ENCODE measurements around the gene KCNF1. TPM values are rescaled to one million over a fixed set of nuclear protein-coding genes. Genes with fewer than 3 reads are reported as not detected.

The KCNF1 gene
- total and polyA plus RNA-seq, 4 donors: 0.06 to 0.83 (median 0.26) TPM

GRCh38 chr2:10912796-10913455, 1.2 kb downstream of the KCNF1 start:
- Histone ChIP-seq H3K9ac (ENCODE audit: insufficient read depth in 1 of 2, low read length in 2 of 2) (no peak overlapping the region), H3K4me3 (no peak overlapping the region), H3K27me3 (ENCODE audit: control insufficient read depth in 3 of 3, insufficient read depth in 3 of 3, low read length in 2 of 3) (peaks cover 9 to 25% (median 19%) of the 10 kb centered on the region in 3 donors), H3K27ac (ENCODE audit: low read depth in 1 of 2, low read length in 1 of 2) (no peak overlapping the region), H3K4me1 (ENCODE audit: control insufficient read depth in 5 of 5, insufficient read depth in 5 of 5, low read length in 5 of 5) (peaks cover 0 to 11% (median 2%) of the 10 kb centered on the region in 5 donors), H3K9me3 (ENCODE audit: control insufficient read depth in 4 of 4, insufficient read depth in 3 of 4, low read length in 3 of 4) (peaks cover 0 to 6% (median 0%) of the 10 kb centered on the region in 4 donors), H3K36me3 (ENCODE audit: control insufficient read depth in 4 of 4, insufficient read depth in 4 of 4, low read length in 4 of 4) (no peaks in the 10 kb centered on the region)
- 81 to 89% methylated on average over 58 of the region's 58 CpGs for WGBS, 2 donors
- DNase-seq: no peak
- TF ChIP-seq, protein P1, sequence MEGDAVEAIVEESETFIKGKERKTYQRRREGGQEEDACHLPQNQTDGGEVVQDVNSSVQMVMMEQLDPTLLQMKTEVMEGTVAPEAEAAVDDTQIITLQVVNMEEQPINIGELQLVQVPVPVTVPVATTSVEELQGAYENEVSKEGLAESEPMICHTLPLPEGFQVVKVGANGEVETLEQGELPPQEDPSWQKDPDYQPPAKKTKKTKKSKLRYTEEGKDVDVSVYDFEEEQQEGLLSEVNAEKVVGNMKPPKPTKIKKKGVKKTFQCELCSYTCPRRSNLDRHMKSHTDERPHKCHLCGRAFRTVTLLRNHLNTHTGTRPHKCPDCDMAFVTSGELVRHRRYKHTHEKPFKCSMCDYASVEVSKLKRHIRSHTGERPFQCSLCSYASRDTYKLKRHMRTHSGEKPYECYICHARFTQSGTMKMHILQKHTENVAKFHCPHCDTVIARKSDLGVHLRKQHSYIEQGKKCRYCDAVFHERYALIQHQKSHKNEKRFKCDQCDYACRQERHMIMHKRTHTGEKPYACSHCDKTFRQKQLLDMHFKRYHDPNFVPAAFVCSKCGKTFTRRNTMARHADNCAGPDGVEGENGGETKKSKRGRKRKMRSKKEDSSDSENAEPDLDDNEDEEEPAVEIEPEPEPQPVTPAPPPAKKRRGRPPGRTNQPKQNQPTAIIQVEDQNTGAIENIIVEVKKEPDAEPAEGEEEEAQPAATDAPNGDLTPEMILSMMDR (IDR thresholded peaks at IDR 0.05; ENCODE audit: control extremely low read depth, extremely low read depth): no peak
- no peak for ATAC-seq (ENCODE audit: insufficient read depth, low FRiP score)

DNA sequence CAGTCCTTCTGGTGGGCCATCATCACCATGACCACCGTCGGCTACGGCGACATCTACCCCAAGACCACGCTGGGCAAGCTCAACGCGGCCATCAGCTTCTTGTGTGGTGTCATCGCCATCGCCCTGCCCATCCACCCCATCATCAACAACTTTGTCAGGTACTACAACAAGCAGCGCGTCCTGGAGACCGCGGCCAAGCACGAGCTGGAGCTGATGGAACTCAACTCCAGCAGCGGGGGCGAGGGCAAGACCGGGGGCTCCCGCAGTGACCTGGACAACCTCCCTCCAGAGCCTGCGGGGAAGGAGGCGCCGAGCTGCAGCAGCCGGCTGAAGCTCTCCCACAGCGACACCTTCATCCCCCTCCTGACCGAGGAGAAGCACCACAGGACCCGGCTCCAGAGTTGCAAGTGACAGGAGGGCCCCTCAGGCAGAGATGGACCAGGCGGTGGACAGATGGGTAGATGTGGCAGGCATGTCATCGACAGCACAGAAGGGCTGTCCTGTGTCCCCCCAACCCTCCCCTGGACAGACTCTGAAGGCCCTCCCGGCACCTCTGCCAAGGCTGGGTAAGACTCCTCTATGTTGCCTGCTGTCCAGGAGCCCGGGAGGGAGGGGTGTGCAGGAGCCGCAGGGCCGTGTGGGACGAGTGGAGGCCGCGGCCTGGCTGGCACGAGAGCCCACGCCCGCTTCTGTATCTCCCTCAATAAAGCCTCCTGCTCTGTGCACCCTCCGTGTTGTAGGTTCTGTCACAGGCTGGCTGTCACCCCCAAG, 2.0 kb downstream of the KCNF1 start:
- no peak overlapping the region for H3K27ac ChIP-seq (ENCODE audit: low read depth in 1 of 2, low read length in 1 of 2)
- H3K36me3 ChIP-seq (ENCODE audit: control insufficient read depth in 4 of 4, insufficient read depth in 4 of 4, low read length in 4 of 4): no peaks in the 10 kb centered on the region
- 82 to 87% methylated on average over 38 of the region's 38 CpGs for WGBS, 2 donors
- DNase-seq (no peak), ATAC-seq (ENCODE audit: insufficient read depth, low FRiP score) (no peak)
- H3K9me3 ChIP-seq (ENCODE audit: control insufficient read depth in 4 of 4, insufficient read depth in 3 of 4, low read length in 3 of 4): peaks cover 0 to 6% (median 0%) of the 10 kb centered on the region in 4 donors
- H3K4me1 ChIP-seq (ENCODE audit: control insufficient read depth in 5 of 5, insufficient read depth in 5 of 5, low read length in 5 of 5): peaks cover 0 to 13% (median 2%) of the 10 kb centered on the region in 5 donors
- TF ChIP-seq, protein P1 (IDR thresholded peaks at IDR 0.05; ENCODE audit: control extremely low read depth, extremely low read depth): no peak
- H3K4me3 ChIP-seq: no peak overlapping the region
- peaks cover 9 to 25% (median 19%) of the 10 kb centered on the region in 3 donors for H3K27me3 ChIP-seq (ENCODE audit: control insufficient read depth in 3 of 3, insufficient read depth in 3 of 3, low read length in 2 of 3)
- H3K9ac ChIP-seq (ENCODE audit: insufficient read depth in 1 of 2, low read length in 2 of 2): no peak overlapping the region

- H3K4me1 ChIP-seq (ENCODE audit: control insufficient read depth in 5 of 5, insufficient read depth in 5 of 5, low read length in 5 of 5): peaks cover 0 to 19% (median 2%) of the 10 kb centered on the region in 5 donors
- H3K27me3 ChIP-seq (ENCODE audit: control insufficient read depth in 3 of 3, insufficient read depth in 3 of 3, low read length in 2 of 3): peaks cover 9 to 25% (median 19%) of the 10 kb centered on the region in 3 donors
- no peak for ATAC-seq (ENCODE audit: insufficient read depth, low FRiP score)
- no peak overlapping the region for H3K27ac ChIP-seq (ENCODE audit: low read depth in 1 of 2, low read length in 1 of 2)
- peak in 2 of 3 donors; percentile 28 to 45 for DNase-seq
- H3K9me3 ChIP-seq (ENCODE audit: control insufficient read depth in 4 of 4, insufficient read depth in 3 of 4, low read length in 3 of 4): peaks cover 0 to 6% (median 0%) of the 10 kb centered on the region in 4 donors
- H3K9ac ChIP-seq (ENCODE audit: insufficient read depth in 1 of 2, low read length in 2 of 2): no peak overlapping the region
- WGBS, 2 donors: 27 to 40% methylated on average over 7 of the region's 7 CpGs
- H3K36me3 ChIP-seq (ENCODE audit: control insufficient read depth in 4 of 4, insufficient read depth in 4 of 4, low read length in 4 of 4): no peaks in the 10 kb centered on the region
- TF ChIP-seq, protein P1 (IDR thresholded peaks at IDR 0.05; ENCODE audit: control extremely low read depth, extremely low read depth): no peak
- H3K4me3 ChIP-seq: no peak overlapping the region
Observed at GRCh38 chr2:10914272-10914693, 2.5 kb downstream of the KCNF1 start.

All from lung (tissue), 12 donors.